COLO668 (cell line): ENCODE results near the gene TSPEAR.

Experiments
- DNase-seq: peaks from one replicate; lab custom pipeline; 2025; ENCODE audit not compliant: unreplicated experiment; lab: John Stamatoyannopoulos, UW

Gene TSPEAR

GRCh38 chr21:44533121-44533890, 178.1 kb downstream of the TSPEAR start:
- no peak for DNase-seq

- no peak for DNase-seq
Observed at GRCh38 chr21:44532712-44533111, 178.7 kb downstream of the TSPEAR start.

DNA sequence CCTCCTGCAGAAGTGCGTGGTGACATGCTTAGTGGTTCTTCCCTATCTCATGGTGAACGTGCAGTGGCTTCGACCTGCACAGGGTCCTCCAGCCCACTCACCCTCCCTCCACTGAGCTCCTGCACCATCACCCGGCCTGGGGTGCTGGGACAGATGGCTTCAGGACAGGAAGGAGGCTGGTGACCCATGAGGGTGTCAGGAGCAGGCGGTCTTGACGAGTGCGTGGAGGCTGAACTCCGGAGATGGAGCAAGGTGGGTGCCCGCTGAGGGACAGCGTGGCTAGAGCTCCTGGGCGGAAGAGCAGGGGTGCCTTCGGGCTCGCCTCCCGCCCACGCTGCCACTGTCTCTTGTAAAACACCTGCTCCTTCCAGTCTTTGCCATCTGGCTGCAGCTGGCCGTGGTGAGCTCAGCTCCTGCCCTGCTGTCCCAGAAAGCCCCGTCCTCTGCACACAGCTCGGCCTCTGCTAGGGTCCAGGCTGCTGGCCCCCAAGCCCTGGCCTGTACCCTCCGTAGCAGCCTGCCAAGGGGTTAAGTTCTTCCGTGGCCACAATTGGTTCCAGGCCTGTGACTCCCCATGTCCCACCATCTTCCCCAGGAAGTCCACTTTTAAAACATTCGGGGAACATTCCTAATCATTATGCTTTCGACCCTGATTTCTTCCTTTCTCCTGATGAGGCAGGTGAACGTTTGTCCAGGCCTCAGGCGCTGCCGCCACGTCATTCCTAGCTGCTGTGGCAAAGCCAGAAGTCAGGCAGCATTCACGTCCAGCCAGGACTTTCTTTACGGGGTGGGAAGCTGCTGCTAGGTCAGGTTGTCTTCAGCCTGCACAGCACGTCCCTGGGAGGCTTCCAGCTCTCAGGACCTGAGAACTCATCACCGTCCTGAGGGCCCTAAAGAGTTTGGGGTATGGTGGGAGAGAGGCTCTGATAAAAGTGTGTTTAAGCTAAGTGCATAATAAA, 179.5 kb downstream of the TSPEAR start:
- peak; percentile 43 for DNase-seq

DNA sequence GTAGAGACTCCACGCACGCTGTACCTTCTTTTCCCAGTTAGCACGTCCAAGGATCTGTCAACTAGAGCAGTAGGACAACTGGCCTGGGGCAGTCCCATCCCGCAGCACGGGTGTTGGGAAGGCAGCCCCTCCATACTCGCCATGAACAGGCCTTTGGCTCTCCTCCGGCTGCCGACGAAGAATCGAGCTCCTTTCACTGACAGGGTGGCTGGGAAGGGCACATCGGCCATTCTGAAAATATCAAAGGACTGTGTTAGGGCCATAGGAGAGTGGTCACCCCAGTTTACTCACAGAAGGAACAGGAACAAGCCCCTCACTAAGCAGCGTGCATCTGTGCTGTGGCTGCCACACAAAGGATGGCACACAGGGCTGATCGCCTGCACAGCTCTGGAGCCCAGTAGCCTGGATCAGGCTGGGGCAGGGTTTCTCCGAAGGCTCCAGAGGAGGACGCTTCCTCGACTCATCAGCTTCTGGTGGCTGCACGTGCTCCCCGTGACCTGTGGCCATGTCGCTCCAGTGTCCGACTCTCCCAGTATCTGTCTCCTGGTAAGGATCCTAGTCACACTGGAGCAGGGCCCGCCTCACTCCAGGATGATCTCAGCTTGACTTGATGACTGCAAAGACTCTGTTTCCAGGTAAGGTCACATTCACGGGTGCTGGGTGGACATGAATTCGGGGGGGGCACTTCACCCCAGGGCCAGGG, 180.3 kb downstream of the TSPEAR start:
- DNase-seq, result no peak

- DNase-seq, result no peak
Observed at GRCh38 chr21:44530221-44530902, 181.0 kb downstream of the TSPEAR start.

- DNase-seq, result no peak
Observed at GRCh38 chr21:44529503-44530125, 181.8 kb downstream of the TSPEAR start.

- no peak for DNase-seq
Observed at GRCh38 chr21:44529011-44529421, 182.4 kb downstream of the TSPEAR start.

- no peak for DNase-seq
Observed at GRCh38 chr21:44528634-44528995, 182.8 kb downstream of the TSPEAR start.

DNA sequence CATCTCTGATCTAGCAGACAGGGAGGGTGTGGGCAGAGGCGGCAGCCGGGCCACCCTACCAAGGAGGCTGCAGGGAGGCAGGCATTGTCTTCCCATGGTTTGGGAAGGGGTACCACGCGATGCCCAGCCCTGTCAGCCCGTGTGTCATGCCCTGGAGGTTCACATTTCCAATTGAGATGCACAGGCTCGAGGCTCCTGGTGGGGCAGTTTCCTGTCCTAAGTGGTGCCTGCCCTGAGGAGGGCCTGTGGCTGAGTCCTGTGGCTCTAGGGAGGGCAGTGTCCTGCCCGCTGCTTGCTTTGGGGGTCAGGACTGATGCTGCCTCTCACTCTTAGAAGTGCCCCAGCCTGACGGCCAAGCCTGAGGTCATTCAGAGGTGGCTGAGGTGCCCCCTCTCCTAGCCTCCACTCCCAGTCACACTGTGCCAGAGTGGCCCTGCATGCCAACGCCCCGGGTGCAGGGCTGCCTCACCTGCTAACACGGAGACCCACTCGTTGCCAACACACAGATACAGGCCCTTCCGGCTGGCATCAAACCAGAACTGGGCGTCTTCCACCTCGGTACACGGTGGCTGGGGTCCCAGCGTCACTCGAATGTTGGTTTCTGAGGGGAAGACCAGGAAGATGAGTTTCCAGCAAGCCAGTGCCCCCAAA, 183.3 kb downstream of the TSPEAR start:
- DNase-seq, result no peak

DNA sequence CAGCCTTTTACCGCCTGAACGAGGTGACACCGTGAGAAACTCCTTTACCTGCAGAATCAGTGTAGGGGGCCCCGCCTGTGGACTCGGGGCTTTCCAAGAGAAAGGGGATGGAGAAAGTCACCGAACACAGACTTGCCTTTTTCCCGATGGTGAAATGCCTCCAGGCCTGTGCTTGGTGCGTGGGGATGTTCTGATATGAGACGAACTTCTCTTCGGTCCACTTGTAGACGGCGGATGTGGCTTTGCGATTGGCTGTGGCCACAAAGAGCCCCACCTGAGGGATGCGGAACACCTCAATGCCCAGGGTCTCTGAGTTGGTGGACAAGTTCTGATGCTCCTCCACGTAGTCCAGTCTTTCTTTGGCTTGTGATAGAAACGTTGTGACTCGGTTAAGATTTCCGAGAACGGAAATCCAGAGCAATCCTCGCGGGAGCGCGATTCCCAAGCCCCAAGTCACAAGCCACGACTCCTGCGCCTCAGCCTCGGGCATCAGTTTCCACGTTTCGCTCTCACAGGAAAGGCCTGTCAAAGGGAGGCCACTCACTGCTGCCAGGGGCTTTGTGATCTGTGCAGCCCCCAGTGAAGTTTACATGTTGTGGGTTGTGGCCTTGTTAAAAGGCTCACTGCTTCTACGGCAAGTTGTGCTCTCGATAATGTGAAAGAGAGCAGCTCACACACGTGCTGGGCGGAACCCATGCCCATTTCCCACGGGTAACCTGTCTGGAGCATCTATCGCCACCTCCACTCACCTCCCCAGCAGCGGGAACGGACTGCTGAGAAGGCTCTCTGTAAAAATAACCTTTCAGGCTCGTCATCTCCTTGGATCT, 184.0 kb downstream of the TSPEAR start:
- DNase-seq, result no peak

GRCh38 chr21:44526096-44526997, 185.0 kb downstream of the TSPEAR start:
- no peak for DNase-seq

DNA sequence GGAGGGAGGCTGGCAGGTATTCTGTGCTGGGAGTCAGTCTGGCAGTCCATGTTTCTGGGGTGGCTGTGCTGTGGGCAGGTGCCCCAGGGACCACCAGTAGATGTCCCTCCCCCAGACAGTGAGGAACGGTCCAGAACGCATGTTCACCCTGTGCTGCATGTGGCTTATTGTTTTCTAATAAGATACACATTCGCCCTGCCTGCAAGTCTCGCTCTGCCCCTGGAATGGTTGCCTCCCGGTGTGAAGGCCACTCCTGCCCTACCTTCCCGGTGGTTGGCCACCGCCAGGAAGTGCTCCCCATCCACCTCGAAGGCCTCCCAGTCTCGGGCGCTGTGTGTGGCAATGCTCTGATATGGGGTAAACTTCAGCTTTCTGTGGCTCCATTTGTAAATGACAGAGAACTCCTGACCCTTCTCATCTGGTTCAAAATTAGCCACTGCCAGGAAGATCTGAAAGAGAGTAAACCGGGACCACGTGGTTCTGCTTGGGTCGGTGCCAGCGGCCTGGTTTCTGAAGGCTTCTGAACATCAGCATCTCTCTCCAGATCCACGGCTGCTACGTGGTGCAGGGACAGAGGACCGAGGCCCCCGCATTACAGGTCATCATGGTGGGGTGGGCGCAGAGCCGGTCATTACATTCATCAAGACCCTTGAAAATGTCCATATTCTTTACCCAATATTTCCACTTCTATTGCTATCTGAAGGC, 185.8 kb downstream of the TSPEAR start:
- DNase-seq, result no peak

DNA sequence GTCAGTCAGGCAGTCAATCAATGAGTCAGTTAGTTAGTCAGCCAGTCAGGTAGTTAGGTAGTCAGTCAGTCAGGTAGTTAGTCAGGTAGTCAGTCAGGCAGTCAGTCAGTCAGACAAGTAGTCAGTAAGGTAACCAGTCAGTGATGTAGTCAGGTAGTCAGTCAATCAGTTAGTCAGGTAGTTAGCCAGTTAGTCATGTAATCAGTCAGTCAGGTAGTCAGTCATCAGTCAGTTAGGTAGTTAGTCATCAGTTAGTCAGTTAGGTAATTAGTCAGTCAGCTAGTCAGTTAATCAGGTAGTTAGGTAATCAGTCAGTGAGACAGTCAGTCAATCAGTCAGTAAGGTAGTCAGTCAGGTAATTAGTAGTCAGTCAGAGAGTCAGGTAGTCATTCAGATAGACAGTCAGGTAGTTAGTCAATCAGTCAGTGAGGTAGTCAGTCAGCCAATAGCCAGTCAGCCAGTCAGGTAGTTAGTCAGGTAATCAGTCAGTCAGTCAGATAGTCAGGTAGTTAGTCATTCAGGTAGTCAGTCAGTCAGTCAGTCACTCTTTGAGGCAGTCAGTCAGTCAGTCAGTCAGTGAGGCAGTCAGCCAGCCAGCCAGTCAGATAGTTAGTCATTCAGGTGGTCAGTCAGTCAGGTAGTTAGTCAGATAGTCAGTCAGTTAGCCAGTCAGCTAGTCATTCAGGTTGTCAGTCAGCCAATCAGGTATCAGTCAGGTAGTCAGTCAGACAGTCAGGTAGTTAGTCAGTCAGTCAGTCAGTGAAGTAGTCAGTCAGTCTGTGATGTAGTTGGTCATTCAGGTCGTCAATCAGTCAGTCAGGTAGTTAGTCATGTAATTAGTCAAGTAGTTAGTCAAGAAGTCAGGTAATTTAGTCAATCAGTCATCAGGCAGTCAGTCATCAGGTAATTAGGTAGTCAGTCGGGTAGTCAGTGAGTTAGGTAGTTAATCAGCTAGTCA, 186.7 kb downstream of the TSPEAR start:
- DNase-seq, result no peak

DNA sequence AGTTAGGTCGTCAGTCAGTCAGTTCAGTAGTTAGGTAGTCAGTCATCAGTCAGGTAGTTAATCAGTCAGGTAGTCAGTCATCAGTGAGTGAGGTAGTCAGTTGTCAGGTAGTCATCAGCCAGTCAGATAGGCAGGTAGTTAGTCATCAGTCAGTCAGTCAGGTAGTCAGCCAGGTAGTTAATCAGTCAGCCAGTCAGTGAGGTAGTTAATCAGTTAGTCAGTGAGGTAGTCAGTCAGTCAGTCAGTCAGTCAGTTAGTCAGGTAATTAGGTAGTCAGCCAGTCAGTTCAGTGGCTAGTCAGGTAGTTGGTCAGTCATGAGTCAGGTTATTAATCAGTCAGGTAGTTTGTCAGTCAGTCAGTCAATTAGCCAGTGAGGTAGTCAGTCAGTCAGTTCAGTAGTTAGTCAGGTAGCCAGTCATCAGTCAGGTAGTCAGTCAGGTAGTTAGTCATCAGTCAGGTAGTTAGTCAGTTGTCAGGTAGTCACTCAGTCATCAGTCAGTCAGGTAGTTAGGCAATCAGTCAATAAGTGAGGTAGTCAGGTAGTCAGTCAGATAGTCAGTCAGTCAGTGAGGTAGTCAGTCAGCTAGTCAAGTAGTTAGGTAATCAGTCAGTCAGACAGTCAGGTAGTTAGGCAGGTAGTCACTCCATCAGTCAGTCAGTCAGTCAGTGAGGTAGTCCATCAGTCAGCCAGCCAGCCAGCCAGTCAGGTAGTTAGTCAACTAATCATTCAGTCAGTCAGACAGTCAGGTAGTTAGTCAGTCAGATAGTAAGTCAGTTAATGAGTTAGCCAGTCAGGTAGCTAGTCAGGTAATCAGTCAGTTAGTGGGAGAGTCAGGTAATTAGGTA, 187.6 kb downstream of the TSPEAR start:
- DNase-seq, result no peak

DNA sequence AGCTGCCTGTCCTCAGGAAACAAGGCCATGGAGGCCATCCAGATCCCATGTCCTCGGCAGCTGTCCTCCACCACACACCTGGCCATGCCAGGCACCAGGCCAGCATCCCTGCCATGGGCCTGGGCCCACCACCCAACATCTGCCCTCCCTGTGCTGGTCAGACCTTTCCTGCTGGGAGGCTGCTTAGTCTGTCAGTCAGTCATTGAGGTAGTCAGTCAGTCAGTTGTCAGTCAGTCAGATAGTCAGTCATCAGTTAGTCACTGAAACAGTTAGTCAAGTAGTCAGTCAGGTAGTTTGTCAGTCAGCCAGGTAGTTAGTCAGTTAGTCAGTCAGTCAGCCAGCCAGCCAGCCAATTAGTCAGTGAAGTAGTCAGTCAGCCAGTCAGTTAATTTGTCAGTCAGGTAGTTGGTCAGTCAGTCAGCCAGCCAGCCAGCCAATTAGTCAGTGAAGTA, 188.6 kb downstream of the TSPEAR start:
- no peak for DNase-seq
